Stimulated activated CD8-positive, alpha-beta memory T cell treated with anti-CD3 and anti-CD28 coated beads, Interleukin-7, amount 100 ng/mL, for 1 hour (primary cell): Measurements from ENCODE around the gene MED9.

Experiments
- DNase-seq, 2 donors: peaks; one replicate each; pipeline ENCODE4 v3.0.0-alpha.2; 2020; ENCODE audit warnings: low read depth in 2 of 2

MED9 gene

GRCh38 chr17:17537311-17538099 is 60.7 kb downstream of the MED9 start:
- no peak for DNase-seq

- no peak for DNase-seq
Observed at GRCh38 chr17:17538417-17539391, 61.9 kb downstream of the MED9 start.

GRCh38 chr17:17539591-17539990 is 62.8 kb downstream of the MED9 start:
- DNase-seq, result no peak

GRCh38 chr17:17540278-17540906 is 63.6 kb downstream of the MED9 start:
- no peak for DNase-seq

- no peak for DNase-seq
Observed at GRCh38 chr17:17540935-17541639, 64.3 kb downstream of the MED9 start.

- DNase-seq, result no peak
Observed at GRCh38 chr17:17541640-17542001, 64.8 kb downstream of the MED9 start.
